Ascending aorta (tissue), 2 donors: ENCODE measurements around the gene TMEM244. TPM values are rescaled to one million over a fixed set of nuclear protein-coding genes. Genes with fewer than 3 reads are reported as not detected.
"Not testable (repeated sequence)": the region's sequence is repeated elsewhere in the genome, so short reads cannot be mapped to it uniquely, and the experiment has no call there.

Experiments
- DNase-seq, 2 donors: peaks; one replicate each; pipeline ENCODE4 v3.0.0-alpha.2; 2019; ENCODE audit warnings: low spot score in 2 of 2
- H3K27ac ChIP-seq, 2 donors: fragments of 200-600 bp; sonication (generic); one replicate each; pipeline ENCODE4 v1.5.1; 2016 to 2017; ENCODE audit warnings: mild to moderate bottlenecking in 1 of 2
- H3K27me3 ChIP-seq: fragments of 200-600 bp; sonication (generic); one replicate; pipeline ENCODE4 v1.5.1; 2017
- H3K36me3 ChIP-seq, 2 donors: fragments of 200-600 bp; sonication (generic); one replicate each; pipeline ENCODE4 v1.5.1; 2016
- H3K4me1 ChIP-seq, 2 donors: fragments of 200-600 bp; sonication (generic); one replicate each; pipeline ENCODE4 v1.5.1; 2016 to 2017; ENCODE audit warnings: mild to moderate bottlenecking in 1 of 2
- H3K4me3 ChIP-seq, 2 donors: fragments of 200-600 bp; sonication (generic); one replicate each; pipeline ENCODE4 v1.5.1; 2016 to 2017; ENCODE audit warnings: mild to moderate bottlenecking in 1 of 2
- H3K9me3 ChIP-seq, 2 donors: fragments of 200-600 bp; sonication (generic); one replicate each; pipeline ENCODE4 v1.5.1; 2016
- intact Hi-C: fragments of 100-400 bp; cut with DNase I; formaldehyde crosslinking; loops from one replicate; pipeline ENCODE4 v1.15.1; 2023
- total RNA-seq: library from RNA; depleted of rRNA; stranded (reverse); fragments of >200 nt; gene quantifications from one replicate; pipeline ENCODE4 v1.1.0, GENCODE V29; 2016
- TF ChIP-seq, protein P1 (sequence below), 3 experiments: fragments of 200-600 bp in 2 of 3; fragments of 450-650 bp in 1 of 3; sonication (generic) in 2 of 3; IDR thresholded peaks; one replicate each; pipeline ENCODE4 v1.5.1; 2016 to 2019; ENCODE audit warnings: antibody characterized with exemption in 3 of 3, mild to moderate bottlenecking in 1 of 3, moderate library complexity in 1 of 3

The TMEM244 gene
- total RNA-seq, 1 donor from 2014 or later, result not detected

DNA sequence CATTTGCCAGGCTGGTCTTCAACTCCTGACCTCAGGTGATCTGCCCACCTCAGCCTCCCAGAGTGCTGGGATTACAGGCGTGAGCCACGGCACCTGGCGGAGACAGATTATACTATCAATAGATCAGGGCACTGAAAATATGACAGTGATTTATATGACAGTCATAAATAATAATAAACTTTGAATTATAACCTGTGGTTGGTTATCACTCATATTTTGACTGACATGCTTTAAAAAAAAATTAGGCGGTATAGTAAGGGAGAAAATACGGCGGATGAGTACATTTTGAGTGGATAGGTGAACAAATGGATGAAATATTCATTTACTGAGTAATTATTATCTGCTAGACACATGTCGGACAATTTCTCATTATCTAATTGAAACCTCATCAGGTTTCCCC is 28.8 kb downstream of the TMEM244 start:
- Histone ChIP-seq H3K27me3 (no peaks in the 10 kb centered on the region), H3K27ac (no peak overlapping the region), H3K4me3 (no peak overlapping the region), H3K36me3 (no peaks in the 10 kb centered on the region), H3K9me3 (no peaks in the 10 kb centered on the region), H3K4me1 (no peaks in the 10 kb centered on the region)
- TF ChIP-seq, protein P1, sequence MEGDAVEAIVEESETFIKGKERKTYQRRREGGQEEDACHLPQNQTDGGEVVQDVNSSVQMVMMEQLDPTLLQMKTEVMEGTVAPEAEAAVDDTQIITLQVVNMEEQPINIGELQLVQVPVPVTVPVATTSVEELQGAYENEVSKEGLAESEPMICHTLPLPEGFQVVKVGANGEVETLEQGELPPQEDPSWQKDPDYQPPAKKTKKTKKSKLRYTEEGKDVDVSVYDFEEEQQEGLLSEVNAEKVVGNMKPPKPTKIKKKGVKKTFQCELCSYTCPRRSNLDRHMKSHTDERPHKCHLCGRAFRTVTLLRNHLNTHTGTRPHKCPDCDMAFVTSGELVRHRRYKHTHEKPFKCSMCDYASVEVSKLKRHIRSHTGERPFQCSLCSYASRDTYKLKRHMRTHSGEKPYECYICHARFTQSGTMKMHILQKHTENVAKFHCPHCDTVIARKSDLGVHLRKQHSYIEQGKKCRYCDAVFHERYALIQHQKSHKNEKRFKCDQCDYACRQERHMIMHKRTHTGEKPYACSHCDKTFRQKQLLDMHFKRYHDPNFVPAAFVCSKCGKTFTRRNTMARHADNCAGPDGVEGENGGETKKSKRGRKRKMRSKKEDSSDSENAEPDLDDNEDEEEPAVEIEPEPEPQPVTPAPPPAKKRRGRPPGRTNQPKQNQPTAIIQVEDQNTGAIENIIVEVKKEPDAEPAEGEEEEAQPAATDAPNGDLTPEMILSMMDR (IDR thresholded peaks at IDR 0.05), result no peak
- no peak for DNase-seq
- intact Hi-C loops, result no loop called here

DNA sequence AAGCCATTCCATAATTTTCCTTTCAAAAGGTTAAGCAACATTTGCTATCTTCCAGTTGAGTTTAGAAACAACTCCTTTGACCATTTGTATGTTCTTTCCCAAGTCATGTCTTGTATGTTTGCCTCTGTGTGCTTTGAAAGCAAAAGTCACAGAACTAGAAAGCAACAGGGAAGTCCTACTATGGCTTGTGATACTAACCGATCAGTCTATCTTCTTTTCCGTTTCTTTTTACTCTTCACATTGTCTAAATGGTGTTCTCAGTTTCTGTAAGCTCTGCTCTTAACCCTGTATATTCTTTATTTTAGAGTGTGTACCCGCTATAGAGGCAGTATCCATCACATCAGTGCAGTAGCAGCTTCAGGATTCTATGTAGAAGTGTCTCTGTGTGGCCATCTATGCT is 32.9 kb downstream of the TMEM244 start:
- H3K9me3 ChIP-seq, result no peaks in the 10 kb centered on the region
- no peak overlapping the region for H3K27ac ChIP-seq
- no peak overlapping the region for H3K4me3 ChIP-seq
- no peaks in the 10 kb centered on the region for H3K4me1 ChIP-seq
- intact Hi-C loops, result no loop called here
- TF ChIP-seq, protein P1 (IDR thresholded peaks at IDR 0.05), result no peak
- no peaks in the 10 kb centered on the region for H3K27me3 ChIP-seq
- DNase-seq, result no peak
- H3K36me3 ChIP-seq, result no peaks in the 10 kb centered on the region

DNA sequence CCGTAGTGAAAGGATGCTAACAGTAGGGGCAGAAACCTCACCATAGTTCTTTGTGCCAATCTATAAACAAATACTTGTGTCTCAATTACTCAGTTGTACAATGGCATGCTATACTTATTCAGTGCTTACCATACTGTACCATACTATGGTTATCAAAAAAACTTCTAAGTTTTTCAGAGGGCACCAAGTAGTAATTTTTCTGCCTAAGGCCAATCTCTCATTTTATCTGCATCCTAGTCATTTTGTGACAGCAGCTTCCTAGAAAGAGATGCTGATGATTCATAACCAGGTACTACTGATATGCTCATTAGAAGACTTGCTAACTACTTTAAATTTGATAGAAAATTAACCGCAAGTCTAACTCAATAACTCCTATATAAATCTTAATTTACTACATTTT is 42.9 kb downstream of the TMEM244 start:
- no peaks in the 10 kb centered on the region for H3K36me3 ChIP-seq
- H3K27ac ChIP-seq, result no peak overlapping the region
- H3K4me1 ChIP-seq, result no peaks in the 10 kb centered on the region
- H3K9me3 ChIP-seq, result no peaks in the 10 kb centered on the region
- H3K4me3 ChIP-seq, result no peak overlapping the region
- TF ChIP-seq, protein P1 (IDR thresholded peaks at IDR 0.05), result no peak
- no peak for DNase-seq
- no peaks in the 10 kb centered on the region for H3K27me3 ChIP-seq
- intact Hi-C loops, result no loop called here

GRCh38 chr6:129817821-129818220 is 43.3 kb downstream of the TMEM244 start:
- Histone ChIP-seq H3K36me3 (no peaks in the 10 kb centered on the region), H3K4me1 (no peaks in the 10 kb centered on the region), H3K27ac (no peak overlapping the region), H3K27me3 (no peaks in the 10 kb centered on the region), H3K9me3 (no peaks in the 10 kb centered on the region), H3K4me3 (no peak overlapping the region)
- TF ChIP-seq, protein P1 (IDR thresholded peaks at IDR 0.05), result no peak
- intact Hi-C loops, result no loop called here
- no peak for DNase-seq

- TF ChIP-seq, protein P1 (IDR thresholded peaks at IDR 0.05), result no peak
- intact Hi-C loops, result no loop called here
- no peak for DNase-seq
Observed at GRCh38 chr6:129817332-129817731, 43.8 kb downstream of the TMEM244 start.

DNA sequence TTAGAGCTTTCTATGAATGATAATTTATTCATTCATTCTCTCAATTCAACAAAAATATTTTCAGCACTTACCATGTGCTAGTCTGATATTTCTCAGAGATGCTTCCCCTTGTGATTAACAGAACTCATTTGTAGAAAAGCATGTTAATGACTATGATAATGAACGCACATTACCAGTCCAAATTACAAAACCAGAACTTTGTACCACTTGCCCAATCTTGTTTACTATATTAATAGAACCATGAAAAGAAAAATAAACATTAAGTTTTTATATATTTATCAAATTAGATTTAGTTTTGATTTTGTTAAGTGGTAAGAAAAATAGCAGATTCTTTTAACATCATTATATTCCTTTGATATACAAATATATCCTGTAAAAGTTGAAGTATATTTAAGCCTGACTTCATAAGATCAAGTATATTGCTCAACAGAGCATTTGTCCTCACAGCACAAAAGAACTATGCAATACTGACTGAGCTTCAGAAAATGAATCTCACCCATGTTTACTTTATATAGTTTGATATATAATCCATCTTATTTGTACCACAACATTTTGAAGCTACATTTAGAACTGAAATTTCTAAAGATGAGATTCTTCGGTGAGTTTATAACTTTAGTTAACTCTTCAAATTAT is 48.9 kb downstream of the TMEM244 start:
- TF ChIP-seq, protein P1 (IDR thresholded peaks at IDR 0.05), result no peak
- H3K27me3 ChIP-seq, result no peaks in the 10 kb centered on the region
- no peaks in the 10 kb centered on the region for H3K4me1 ChIP-seq
- no peaks in the 10 kb centered on the region for H3K9me3 ChIP-seq
- intact Hi-C loops, result no loop called here
- no peak overlapping the region for H3K27ac ChIP-seq
- no peak for DNase-seq
- H3K4me3 ChIP-seq, result no peak overlapping the region
- no peaks in the 10 kb centered on the region for H3K36me3 ChIP-seq

More at GRCh38 chr6:129817332-129817731, 43.8 kb downstream of the TMEM244 start:
- Histone ChIP-seq H3K27me3 (no peaks in the 10 kb centered on the region), H3K27ac (no peak overlapping the region), H3K4me1 (no peaks in the 10 kb centered on the region), H3K9me3 (no peaks in the 10 kb centered on the region), H3K4me3 (no peak overlapping the region), H3K36me3 (no peaks in the 10 kb centered on the region)

DNA sequence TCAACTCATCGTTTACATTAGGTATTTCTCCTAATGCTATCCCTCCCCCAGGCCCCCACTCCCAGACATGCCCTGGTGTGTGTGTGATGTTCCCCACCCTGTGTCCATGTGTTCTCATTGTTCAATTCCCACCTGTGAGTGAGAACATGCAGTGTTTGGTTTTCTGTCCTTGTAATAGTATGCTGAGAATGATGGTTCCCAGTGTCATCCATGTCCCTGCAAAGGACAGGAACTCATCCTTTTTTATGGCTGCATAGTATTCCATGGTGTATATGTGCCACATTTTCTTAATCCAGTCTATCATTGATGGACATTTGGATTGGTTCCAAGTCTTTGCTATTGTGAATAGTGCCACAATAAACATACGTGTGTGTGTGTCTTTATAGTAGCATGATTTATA is 54.0 kb downstream of the TMEM244 start:
- DNase-seq, H3K4me1 ChIP-seq, H3K4me3 ChIP-seq, H3K27ac ChIP-seq, H3K36me3 ChIP-seq, H3K9me3 ChIP-seq, H3K27me3 ChIP-seq, intact Hi-C loops: not testable (repeated sequence)

- H3K4me1 ChIP-seq, H3K27me3 ChIP-seq, H3K9me3 ChIP-seq, DNase-seq, intact Hi-C loops, H3K27ac ChIP-seq, H3K36me3 ChIP-seq, H3K4me3 ChIP-seq: not testable (repeated sequence)
Observed at GRCh38 chr6:129802920-129803319, 58.2 kb downstream of the TMEM244 start.
